HepG2 (cell line): ENCODE data around the gene BANP. TPM values are rescaled to one million over a fixed set of nuclear protein-coding genes. Genes with fewer than 3 reads are reported as not detected.

Source experiments
- ATAC-seq: fragments of 200-7000 bp; cut with Tn5 transposase; 3 replicates; pipeline ENCODE4 v1.9.1; 2020; ENCODE audit warnings: mild to moderate bottlenecking, moderate library complexity
- BruUV-seq: library from RNA; stranded (reverse); fragments of 400-500 nt; replicated peaks from 2 replicates; lab custom pipeline; 2021; lab: Mats Ljungman, UMichigan
- CTCF ChIA-PET: fragments of 300-600 bp; formaldehyde crosslinking; extraction: SDS; loops from one replicate; lab custom pipeline; 2021; ENCODE audit warnings: low total read pairs, inconsistent platforms, low intra/inter-chr PET ratio; lab: Yijun Ruan, JAX
- POLR2A ChIA-PET: fragments of 350-600 bp; sonication (Branson Sonifier 250); formaldehyde crosslinking; loops from one replicate; lab custom pipeline; 2020; ENCODE audit warnings: antibody characterized with exemption, inconsistent platforms; lab: Yijun Ruan, JAX
- DNase-seq: peaks from one replicate; pipeline ENCODE4 v3.0.0-alpha.2; 2015; ENCODE audit warnings: low spot score
- FAIRE-seq: peaks from 3 replicates; lab custom pipeline; 2011; peaks lifted over from hg19 to GRCh38; lab: Jason Lieb, UNC
- H2AFZ ChIP-seq: one replicate; pipeline ENCODE4 v1.6.1; 2011; ENCODE audit warnings: low read length, inconsistent platforms
- H3K27ac ChIP-seq: fragments of 300-600 bp; 3 replicates; pipeline ENCODE4 v1.8.0; 2011; ENCODE audit warnings: mixed run types, mild to moderate bottlenecking, mixed read lengths, low read length, inconsistent platforms; ENCODE audit not compliant: insufficient read depth; ENCODE audit errors: extremely low read length
- H3K27me3 ChIP-seq, 2 experiments: fragments of 200-600 bp in 1 of 2; 2 replicates in 1 of 2; 3 replicates in 1 of 2; pipeline versions ENCODE4 v1.6.0 to v1.8.0; 2011; ENCODE audit warnings: low read length in 2 of 2, mild to moderate bottlenecking in 2 of 2, moderate library complexity in 2 of 2, inconsistent platforms in 1 of 2; ENCODE audit not compliant: insufficient read depth in 2 of 2, control insufficient read depth in 1 of 2
- H3K36me3 ChIP-seq, 2 experiments: fragments of 200-600 bp in 1 of 2; replicated peaks in 1 of 2; 2 replicates in 1 of 2; 3 replicates in 1 of 2; pipeline versions ENCODE4 v1.5.1 to v1.8.0; 2011; ENCODE audit warnings: low read length in 2 of 2, inconsistent platforms in 1 of 2; ENCODE audit not compliant: insufficient read depth in 2 of 2, control insufficient read depth in 1 of 2
- H3K4me1 ChIP-seq: 2 replicates; pipeline ENCODE4 v1.5.1; 2012; ENCODE audit warnings: low read length, inconsistent platforms; ENCODE audit not compliant: insufficient read depth
- H3K4me2 ChIP-seq: 2 replicates; pipeline ENCODE4 v1.6.0; 2011; ENCODE audit warnings: low read depth, low read length, inconsistent platforms
- H3K4me3 ChIP-seq, 3 experiments: fragments of 200-600 bp in 1 of 3; sonication (generic), shearing (Covaris generic) in 1 of 3; replicated peaks in 1 of 3; 2 replicates each; pipeline ENCODE4 v1.5.1; 2011 to 2016; ENCODE audit warnings: low read length in 3 of 3, inconsistent platforms in 2 of 3, low read depth in 2 of 3, mild to moderate bottlenecking in 2 of 3, control low read depth in 1 of 3, mixed read lengths in 1 of 3; ENCODE audit not compliant: insufficient read depth in 1 of 3
- H3K79me2 ChIP-seq: one replicate; pipeline ENCODE4 v1.6.1; 2011; ENCODE audit warnings: low read length, inconsistent platforms; ENCODE audit not compliant: insufficient read depth
- H3K9ac ChIP-seq: 2 replicates; pipeline ENCODE4 v1.6.0; 2011; ENCODE audit warnings: mild to moderate bottlenecking, low read depth, low read length, inconsistent platforms; ENCODE audit not compliant: insufficient read depth
- H3K9me3 ChIP-seq: 2 replicates; pipeline ENCODE4 v1.5.1; 2012; ENCODE audit warnings: mild to moderate bottlenecking, low read length
- H4K20me1 ChIP-seq: 2 replicates; pipeline ENCODE4 v1.6.0; 2011; ENCODE audit warnings: inconsistent platforms, mild to moderate bottlenecking, low read length, moderate library complexity; ENCODE audit not compliant: insufficient read depth
- AGO1 ChIP-seq: fragments of 200-400 bp; formaldehyde crosslinking; IDR thresholded peaks from 2 replicates; pipeline ENCODE4 v1.6.1; 2017; ENCODE audit warnings: mild to moderate bottlenecking, low read depth, low read length, moderate library complexity; ENCODE audit not compliant: poor library complexity, severe bottlenecking
- ATRX ChIP-seq: sonication (generic); formaldehyde crosslinking; IDR thresholded peaks from 2 replicates; pipeline ENCODE4 v1.4.0; 2020; ENCODE audit warnings: missing genetic modification reagents, borderline replicate concordance
- JUNB ChIP-seq: sonication (generic); formaldehyde crosslinking; IDR thresholded peaks from 2 replicates; pipeline ENCODE4 v1.8.0; 2022; ENCODE audit warnings: missing genetic modification reagents, mild to moderate bottlenecking, borderline replicate concordance
- ZFYVE20 ChIP-seq: sonication (generic); formaldehyde crosslinking; IDR thresholded peaks from 2 replicates; pipeline ENCODE4 v1.8.0; 2023; ENCODE audit warnings: low read depth, mild to moderate bottlenecking, moderate library complexity, missing genetic modification reagents, borderline replicate concordance
- ZNF24 ChIP-seq: fragments of 450-650 bp; IDR thresholded peaks from 2 replicates; pipeline ENCODE4 v1.6.1; 2017; ENCODE audit warnings: antibody characterized with exemption, mild to moderate bottlenecking
- ZNF572 ChIP-seq: sonication (generic); formaldehyde crosslinking; IDR thresholded peaks from 2 replicates; pipeline ENCODE4 v1.5.1; 2020; ENCODE audit warnings: mild to moderate bottlenecking, missing genetic modification reagents
- WGBS: methylation state at CpG from one replicate; pipeline ENCODE4 v1.1.6; 2017; ENCODE audit warnings: low lambda C conversion rate; 5-methylcytosine and 5-hydroxymethylcytosine counted together
- in situ Hi-C: cut with HindIII; loops from 2 replicates; pipeline ENCODE4 v1.10.0; 2017; ENCODE audit warnings: low pct_unique_long_range_greater_than_20kb; ENCODE audit not compliant: extremely low pct_ligation_motif_present
- intact Hi-C: fragments of 100-400 bp; cut with micrococcal nuclease; formaldehyde crosslinking; loops from one replicate; pipeline ENCODE4 v1.10.0; 2022; ENCODE audit not compliant: unreplicated experiment
- polyA plus RNA-seq, 8 experiments: library from polyadenylated mRNA; depleted of rRNA in 3 of 8; stranded (reverse) in 7 of 8; unstranded in 1 of 8; fragments of >200 nt; fragmentation: Illumina TruSeq in 4 of 8; extraction: Trizol in 4 of 8; gene quantifications; 2 replicates each; pipeline versions ENCODE4 v1.2.1 to v1.2.3, GENCODE V29; 2011 to 2016; ENCODE audit warnings: low read depth in 4 of 8, missing spikeins in 1 of 8, mixed read lengths in 1 of 8; ENCODE audit not compliant: insufficient read depth in 1 of 8
- total RNA-seq, 5 experiments: library from RNA; depleted of rRNA; stranded (reverse); fragments of >200 nt; fragmentation: Illumina TruSeq; extraction: Trizol; gene quantifications; 2 replicates each; pipeline ENCODE4 v1.2.3, GENCODE V29; 2016; ENCODE audit warnings: low read depth in 1 of 5
- TF ChIP-seq, protein P1 (sequence below): sonication (generic); formaldehyde crosslinking; IDR thresholded peaks from 2 replicates; pipeline ENCODE4 v1.5.0; 2020; ENCODE audit warnings: missing genetic modification reagents, mild to moderate bottlenecking, borderline replicate concordance
- TF ChIP-seq, protein P2 (sequence below): IDR thresholded peaks from 2 replicates; pipeline ENCODE4 v1.6.1; 2012; ENCODE audit warnings: low read depth, low read length, improper control_type of control experiment

Gene BANP
- total and polyA plus RNA-seq, 2 of the 13 experiments (the other 11 are each of a cell fraction or from before 2014, with no cell fraction given), result 20.2 to 23.8 TPM

DNA sequence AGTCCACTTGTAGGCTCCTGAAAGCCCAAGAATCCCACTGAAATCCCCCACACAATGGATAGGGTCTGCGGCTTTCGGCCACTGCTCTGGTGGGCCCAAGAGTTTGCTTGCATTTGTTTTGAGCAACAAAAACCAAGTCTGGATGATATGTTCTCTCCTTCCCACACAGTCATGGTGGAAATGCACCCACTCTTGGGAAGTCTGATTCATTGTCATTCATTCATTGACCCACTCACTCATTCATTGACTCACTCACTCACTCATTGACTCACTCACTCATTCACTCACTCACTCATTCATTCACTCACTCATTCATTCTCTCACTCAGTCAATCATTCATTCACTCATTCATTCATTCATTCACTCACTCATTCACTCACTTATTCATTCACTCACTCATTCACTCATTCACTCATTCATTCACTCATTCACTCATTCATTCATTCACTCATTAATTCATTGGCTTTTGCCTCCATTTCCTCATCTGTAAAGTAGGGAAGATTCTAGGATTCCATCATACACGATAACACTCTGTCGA lies 12.8 kb upstream of the BANP start:
- Histone ChIP-seq H3K9me3 (no peaks in the 10 kb centered on the region), H4K20me1 (peaks cover 16% of the 10 kb centered on the region; the same call in 1 of the 2 replicates), H2AFZ (no peak overlapping the region), H3K36me3 (no peaks in the 10 kb centered on the region)
- POLR2A ChIA-PET, result interaction anchor here (6.5 kb wide), 1 partner anchor 12 kb away, joined by 110 read pairs; the partner anchor contains the start of gene BANP
- no peak for FAIRE-seq
- in situ Hi-C loops, result no loop called here
- no peak for DNase-seq
- ATAC-seq, result no peak
- no peak; the same call in 1 of the 2 replicates for TF ChIP-seq JUNB (CRISPR knock-in tag)
- TF ChIP-seq, protein P1, sequence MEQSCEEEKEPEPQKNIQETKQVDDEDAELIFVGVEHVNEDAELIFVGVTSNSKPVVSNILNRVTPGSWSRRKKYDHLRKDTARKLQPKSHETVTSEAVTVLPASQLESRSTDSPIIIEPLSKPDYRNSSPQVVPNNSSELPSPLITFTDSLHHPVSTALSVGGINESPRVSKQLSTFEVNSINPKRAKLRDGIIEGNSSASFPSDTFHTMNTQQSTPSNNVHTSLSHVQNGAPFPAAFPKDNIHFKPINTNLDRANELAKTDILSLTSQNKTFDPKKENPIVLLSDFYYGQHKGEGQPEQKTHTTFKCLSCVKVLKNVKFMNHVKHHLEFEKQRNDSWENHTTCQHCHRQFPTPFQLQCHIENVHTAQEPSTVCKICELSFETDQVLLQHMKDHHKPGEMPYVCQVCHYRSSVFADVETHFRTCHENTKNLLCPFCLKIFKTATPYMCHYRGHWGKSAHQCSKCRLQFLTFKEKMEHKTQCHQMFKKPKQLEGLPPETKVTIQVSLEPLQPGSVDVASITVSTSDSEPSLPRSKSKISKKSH (CRISPR knock-in tag), result no peak
- no peak for TF ChIP-seq ZNF572 (CRISPR knock-in tag)
- no peak for TF ChIP-seq AGO1
- no peak for TF ChIP-seq ATRX
- TF ChIP-seq ZNF24, result peak; percentile 97
- TF ChIP-seq, protein P2, sequence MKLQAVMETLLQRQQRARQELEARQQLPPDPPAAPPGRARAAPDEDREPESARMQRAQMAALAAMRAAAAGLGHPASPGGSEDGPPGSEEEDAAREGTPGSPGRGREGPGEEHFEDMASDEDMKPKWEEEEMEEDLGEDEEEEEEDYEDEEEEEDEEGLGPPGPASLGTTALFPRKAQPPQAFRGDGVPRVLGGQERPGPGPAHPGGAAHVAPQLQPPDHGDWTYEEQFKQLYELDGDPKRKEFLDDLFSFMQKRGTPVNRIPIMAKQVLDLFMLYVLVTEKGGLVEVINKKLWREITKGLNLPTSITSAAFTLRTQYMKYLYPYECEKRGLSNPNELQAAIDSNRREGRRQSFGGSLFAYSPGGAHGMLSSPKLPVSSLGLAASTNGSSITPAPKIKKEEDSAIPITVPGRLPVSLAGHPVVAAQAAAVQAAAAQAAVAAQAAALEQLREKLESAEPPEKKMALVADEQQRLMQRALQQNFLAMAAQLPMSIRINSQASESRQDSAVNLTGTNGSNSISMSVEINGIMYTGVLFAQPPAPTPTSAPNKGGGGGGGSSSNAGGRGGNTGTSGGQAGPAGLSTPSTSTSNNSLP, result no peak
- no peak for TF ChIP-seq ZFYVE20 (CRISPR knock-in tag)
- TF ChIP-seq, all 625 proteins: peak for 1
- no peak overlapping the region for H3K4me3 ChIP-seq
- peaks cover 61% of the 10 kb centered on the region for H3K4me1 ChIP-seq
- intact Hi-C loops, result no loop called here
- no peak overlapping the region for H3K4me2 ChIP-seq
- no TSS peak for BruUV-seq
- 78% methylated on average over 4 of the region's 4 CpGs for WGBS
- no peaks in the 10 kb centered on the region; a peak in 1 of 5 replicates for H3K27me3 ChIP-seq
- CTCF ChIA-PET, result no interaction called here
- H3K79me2 ChIP-seq, result peaks cover 29% of the 10 kb centered on the region
- no peak overlapping the region for H3K9ac ChIP-seq
- H3K27ac ChIP-seq, result no peak overlapping the region
